Endodermal cell (in vitro differentiated cells): ENCODE data around the gene SETD9. TPM values are rescaled to one million over a fixed set of nuclear protein-coding genes. Genes with fewer than 3 reads are reported as not detected.

Source experiments
- DNase-seq: peaks from one replicate; pipeline ENCODE4 v3.0.0-alpha.2; 2017
- H3K27ac ChIP-seq: 2 replicates; pipeline ENCODE4 v1.5.1; 2013; ENCODE audit warnings: mild to moderate bottlenecking, low read depth, low read length, moderate library complexity
- H3K27me3 ChIP-seq: 2 replicates; pipeline ENCODE4 v1.6.1; 2013; ENCODE audit warnings: mild to moderate bottlenecking, low read length, moderate library complexity; ENCODE audit not compliant: insufficient read depth, control insufficient read depth, poor library complexity, severe bottlenecking
- H3K36me3 ChIP-seq: 2 replicates; pipeline ENCODE4 v1.7.0; 2013; ENCODE audit warnings: mild to moderate bottlenecking, low read length, moderate library complexity; ENCODE audit not compliant: control insufficient read depth, insufficient read depth
- H3K4me1 ChIP-seq: one replicate; pipeline ENCODE4 v1.7.0; 2013; ENCODE audit warnings: low read length; ENCODE audit not compliant: control insufficient read depth, insufficient read depth
- H3K4me3 ChIP-seq: 2 replicates; pipeline ENCODE4 v1.5.1; 2013; ENCODE audit warnings: mild to moderate bottlenecking, low read length, moderate library complexity
- H3K9ac ChIP-seq: 2 replicates; pipeline ENCODE4 v1.6.1; 2013; ENCODE audit warnings: mild to moderate bottlenecking, low read length, moderate library complexity; ENCODE audit not compliant: poor library complexity, severe bottlenecking; ENCODE audit errors: extremely low read depth
- H3K9me3 ChIP-seq: 2 replicates; pipeline ENCODE4 v1.6.1; 2013; ENCODE audit warnings: mild to moderate bottlenecking, low read length, moderate library complexity; ENCODE audit not compliant: control insufficient read depth
- H3K27ac Mint-ChIP-seq: 2 replicates; pipeline ENCODE4 v1.8.0; 2020; ENCODE audit warnings: mixed read lengths
- H3K27me3 Mint-ChIP-seq: 2 replicates; pipeline ENCODE4 v1.8.0; 2021; ENCODE audit warnings: mild to moderate bottlenecking, mixed read lengths; ENCODE audit not compliant: insufficient read depth
- H3K36me3 Mint-ChIP-seq: 2 replicates; pipeline ENCODE4 v1.8.0; 2020; ENCODE audit warnings: low read depth, mixed read lengths
- H3K4me1 Mint-ChIP-seq: 2 replicates; pipeline ENCODE4 v1.8.0; 2020; ENCODE audit warnings: mixed read lengths
- H3K4me3 Mint-ChIP-seq: 2 replicates; pipeline ENCODE4 v1.8.0; 2020; ENCODE audit warnings: mild to moderate bottlenecking, moderate library complexity, mixed read lengths
- H3K9me3 Mint-ChIP-seq: 2 replicates; pipeline ENCODE4 v1.8.0; 2020; ENCODE audit warnings: mild to moderate bottlenecking, mixed read lengths
- CTCF ChIP-seq: fragments of 200-600 bp; sonication (generic); conservative IDR thresholded peaks from 2 replicates; pipeline ENCODE4 v1.5.0; 2021; ENCODE audit warnings: antibody characterized with exemption, mild to moderate bottlenecking
- WGBS, 2 experiments: methylation state at CpG; one replicate each; pipeline versions ENCODE4 v1.1.5 to v1.1.7; 2013; ENCODE audit warnings: missing lambda C conversion rate in 2 of 2, mixed read lengths in 1 of 2; ENCODE audit not compliant: insufficient coverage in 1 of 2, insufficient read length in 1 of 2; 5-methylcytosine and 5-hydroxymethylcytosine counted together
- total RNA-seq, 2 donors: library from RNA; stranded (reverse); fragmentation: NEBNext Ultra II Directional in 1 of 2; extraction: Animal tissue kit (Norgen Biotek cat#: 25700) in 1 of 2; gene quantifications; 2 replicates in 1 of 2; 3 replicates in 1 of 2; pipeline ENCODE4 v1.2.1, GENCODE V29; 2021

The SETD9 gene
- total RNA-seq, 2 donors from 2014 or later = 5.0 to 14.9 TPM

DNA sequence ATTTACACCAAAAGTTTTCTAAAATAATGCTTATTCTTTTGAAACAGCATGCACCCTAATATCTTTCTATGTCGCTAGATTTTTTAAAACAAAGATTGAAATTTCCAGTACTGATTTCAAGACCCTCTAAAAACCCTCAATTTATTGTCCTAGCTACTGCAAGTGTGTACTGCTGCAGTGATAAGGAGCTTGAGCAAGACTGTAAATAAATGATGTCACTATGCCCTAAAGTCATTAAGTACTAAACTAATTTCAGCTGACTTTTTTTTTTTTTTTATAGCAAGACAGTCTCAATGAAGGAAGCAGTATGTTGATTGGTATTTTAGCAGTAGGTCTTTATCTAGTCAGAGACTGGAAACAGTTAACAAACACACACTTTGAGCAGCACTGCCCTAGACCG, 54.8 kb downstream of the SETD9 start:
- Mint-ChIP-seq H3K9me3 (no peaks in the 10 kb centered on the region), H3K27me3 (peaks cover 10% of the 10 kb centered on the region), H3K4me1 (peaks cover 13% of the 10 kb centered on the region), H3K4me3 (no peak overlapping the region), H3K27ac (no peak overlapping the region), H3K36me3 (no peaks in the 10 kb centered on the region)
- DNase-seq = no peak
- no peak overlapping the region for H3K9ac ChIP-seq
- H3K27me3 ChIP-seq = no peaks in the 10 kb centered on the region
- no peak for TF ChIP-seq CTCF
- no peak overlapping the region for H3K4me3 ChIP-seq
- H3K36me3 ChIP-seq = no peaks in the 10 kb centered on the region
- WGBS, 2 experiments = 100% methylated on average over 1 to 2 of the region's 2 CpGs
- H3K9me3 ChIP-seq = peaks cover under 1% of the 10 kb centered on the region
- H3K27ac ChIP-seq = no peak overlapping the region
- H3K4me1 ChIP-seq = peaks cover 4% of the 10 kb centered on the region

Other genes with a start within 250 kb of the SETD9 start
- 10 to 100 TPM; 18.0 to 23.7 TPM for gene MAP3K1, start 94.0 kb upstream of the SETD9 start, total RNA-seq
- 10 to 100 TPM; 48.3 to 51.8 TPM for gene MIER3, start 42.5 kb downstream of the SETD9 start, total RNA-seq